Astrocyte (in vitro differentiated cells and primary cell): ENCODE data around the gene ZNF20. TPM values are rescaled to one million over a fixed set of nuclear protein-coding genes. Genes with fewer than 3 reads are reported as not detected.
A peak's percentile ranks its signal among the peaks of the same experiment; 100 is the strongest.

Source experiments
- DNase-seq: peaks from one replicate; pipeline ENCODE4 v3.0.0-alpha.2; 2010; ENCODE audit warnings: low read depth
- FAIRE-seq: peaks from 2 replicates; lab custom pipeline; 2011; peaks lifted over from hg19 to GRCh38; lab: Jason Lieb, UNC
- H2AFZ ChIP-seq: 2 replicates; pipeline ENCODE4 v1.6.0; 2012; ENCODE audit warnings: low read depth, low read length, inconsistent platforms
- H3K27ac ChIP-seq: 2 replicates; pipeline ENCODE4 v1.5.1; 2011; ENCODE audit warnings: low read depth, low read length, inconsistent platforms
- H3K27me3 ChIP-seq: 2 replicates; pipeline ENCODE4 v1.6.0; 2011; ENCODE audit warnings: low read length, inconsistent platforms; ENCODE audit not compliant: insufficient read depth
- H3K36me3 ChIP-seq: 2 replicates; pipeline ENCODE4 v1.5.1; 2011; ENCODE audit warnings: low read length, inconsistent platforms; ENCODE audit not compliant: insufficient read depth
- H3K4me1 ChIP-seq: 2 replicates; pipeline ENCODE4 v1.5.1; 2011; ENCODE audit warnings: low read length, inconsistent platforms; ENCODE audit not compliant: insufficient read depth
- H3K4me2 ChIP-seq: 2 replicates; pipeline ENCODE4 v1.6.0; 2012; ENCODE audit warnings: low read length, inconsistent platforms
- H3K4me3 ChIP-seq: 2 replicates; pipeline ENCODE4 v1.5.1; 2011; ENCODE audit warnings: low read depth, mild to moderate bottlenecking, low read length, inconsistent platforms; ENCODE audit not compliant: insufficient read depth
- H3K79me2 ChIP-seq: 2 replicates; pipeline ENCODE4 v1.6.0; 2012; ENCODE audit warnings: mild to moderate bottlenecking, low read length, inconsistent platforms; ENCODE audit not compliant: insufficient read depth
- H3K9ac ChIP-seq: 2 replicates; pipeline ENCODE4 v1.6.0; 2012; ENCODE audit warnings: mild to moderate bottlenecking, low read length, inconsistent platforms
- H3K9me3 ChIP-seq: 2 replicates; pipeline ENCODE4 v1.5.1; 2012; ENCODE audit warnings: low read depth, mild to moderate bottlenecking, low read length, inconsistent platforms; ENCODE audit not compliant: insufficient read depth
- H4K20me1 ChIP-seq: 2 replicates; pipeline ENCODE4 v1.6.0; 2012; ENCODE audit warnings: low read length, inconsistent platforms; ENCODE audit not compliant: insufficient read depth
- H3K27ac Mint-ChIP-seq: one replicate; pipeline ENCODE4 v1.8.0; 2021; ENCODE audit warnings: mild to moderate bottlenecking, mixed read lengths; ENCODE audit not compliant: unreplicated experiment
- H3K27me3 Mint-ChIP-seq: one replicate; pipeline ENCODE4 v1.8.0; 2021; ENCODE audit warnings: low read depth, mixed read lengths; ENCODE audit not compliant: unreplicated experiment
- H3K36me3 Mint-ChIP-seq: one replicate; pipeline ENCODE4 v1.8.0; 2021; ENCODE audit warnings: low read depth, mixed read lengths; ENCODE audit not compliant: unreplicated experiment
- H3K4me1 Mint-ChIP-seq: one replicate; pipeline ENCODE4 v1.8.0; 2021; ENCODE audit warnings: low read depth, mixed read lengths; ENCODE audit not compliant: unreplicated experiment
- H3K4me3 Mint-ChIP-seq: one replicate; pipeline ENCODE4 v1.8.0; 2021; ENCODE audit warnings: mild to moderate bottlenecking, moderate library complexity, mixed read lengths; ENCODE audit not compliant: unreplicated experiment
- H3K9me3 Mint-ChIP-seq: one replicate; pipeline ENCODE4 v1.8.0; 2021; ENCODE audit warnings: mild to moderate bottlenecking, mixed read lengths; ENCODE audit not compliant: unreplicated experiment
- EZH2 ChIP-seq: IDR thresholded peaks from 2 replicates; pipeline ENCODE4 v1.6.1; 2012; ENCODE audit warnings: mild to moderate bottlenecking, low read length, inconsistent platforms; ENCODE audit not compliant: insufficient read depth
- total RNA-seq: library from RNA; stranded (reverse); gene quantifications from 2 replicates; pipeline ENCODE4 v1.2.1, GENCODE V29; 2021
- TF ChIP-seq, protein P1 (sequence below): IDR thresholded peaks from 2 replicates; pipeline ENCODE4 v1.5.1; 2011; ENCODE audit warnings: low read depth, mild to moderate bottlenecking, inconsistent platforms, low read length, moderate library complexity; ENCODE audit not compliant: insufficient read depth

ZNF20 gene
- total RNA-seq, 1 donor from 2014 or later = 8.2 TPM

DNA sequence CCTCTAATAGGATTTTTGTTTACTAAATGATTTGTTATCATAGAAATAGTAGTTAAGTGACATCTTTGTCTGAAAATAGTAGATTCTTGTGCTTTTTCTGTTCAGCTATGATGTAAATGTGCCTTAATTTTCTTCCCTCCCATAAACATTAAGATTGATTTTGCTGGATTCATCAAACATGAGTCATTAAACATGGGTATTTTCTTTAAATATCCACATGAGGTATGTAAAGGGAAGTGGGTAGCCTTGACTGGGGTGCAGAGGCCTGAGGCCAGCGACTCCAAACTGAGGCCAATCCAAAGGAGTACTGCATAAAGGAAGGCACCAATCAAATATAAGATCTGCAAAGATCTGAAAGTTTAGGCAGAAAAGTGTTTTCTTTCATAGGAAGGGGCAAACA, 26.5 kb upstream of the ZNF20 start:
- H3K27me3 Mint-ChIP-seq = no peaks in the 10 kb centered on the region
- H3K4me1 Mint-ChIP-seq = peaks cover 13% of the 10 kb centered on the region
- Histone ChIP-seq H3K9ac (no peak overlapping the region), H4K20me1 (peaks cover 3% of the 10 kb centered on the region), H3K79me2 (peaks cover 50% of the 10 kb centered on the region), H2AFZ (no peak overlapping the region), H3K4me3 (no peak overlapping the region), H3K9me3 (no peaks in the 10 kb centered on the region), H3K27me3 (no peaks in the 10 kb centered on the region), H3K4me1 (no peaks in the 10 kb centered on the region), H3K4me2 (no peak overlapping the region), H3K27ac (no peak overlapping the region), H3K36me3 (no peaks in the 10 kb centered on the region)
- peak; percentile 47 for DNase-seq
- no peak overlapping the region for H3K27ac Mint-ChIP-seq
- H3K4me3 Mint-ChIP-seq = no peak overlapping the region
- no peak for FAIRE-seq
- peaks cover 12% of the 10 kb centered on the region for H3K36me3 Mint-ChIP-seq
- H3K9me3 Mint-ChIP-seq = peaks cover 1% of the 10 kb centered on the region
- TF ChIP-seq, protein P1, sequence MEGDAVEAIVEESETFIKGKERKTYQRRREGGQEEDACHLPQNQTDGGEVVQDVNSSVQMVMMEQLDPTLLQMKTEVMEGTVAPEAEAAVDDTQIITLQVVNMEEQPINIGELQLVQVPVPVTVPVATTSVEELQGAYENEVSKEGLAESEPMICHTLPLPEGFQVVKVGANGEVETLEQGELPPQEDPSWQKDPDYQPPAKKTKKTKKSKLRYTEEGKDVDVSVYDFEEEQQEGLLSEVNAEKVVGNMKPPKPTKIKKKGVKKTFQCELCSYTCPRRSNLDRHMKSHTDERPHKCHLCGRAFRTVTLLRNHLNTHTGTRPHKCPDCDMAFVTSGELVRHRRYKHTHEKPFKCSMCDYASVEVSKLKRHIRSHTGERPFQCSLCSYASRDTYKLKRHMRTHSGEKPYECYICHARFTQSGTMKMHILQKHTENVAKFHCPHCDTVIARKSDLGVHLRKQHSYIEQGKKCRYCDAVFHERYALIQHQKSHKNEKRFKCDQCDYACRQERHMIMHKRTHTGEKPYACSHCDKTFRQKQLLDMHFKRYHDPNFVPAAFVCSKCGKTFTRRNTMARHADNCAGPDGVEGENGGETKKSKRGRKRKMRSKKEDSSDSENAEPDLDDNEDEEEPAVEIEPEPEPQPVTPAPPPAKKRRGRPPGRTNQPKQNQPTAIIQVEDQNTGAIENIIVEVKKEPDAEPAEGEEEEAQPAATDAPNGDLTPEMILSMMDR = no peak
- TF ChIP-seq EZH2 = no peak

DNA sequence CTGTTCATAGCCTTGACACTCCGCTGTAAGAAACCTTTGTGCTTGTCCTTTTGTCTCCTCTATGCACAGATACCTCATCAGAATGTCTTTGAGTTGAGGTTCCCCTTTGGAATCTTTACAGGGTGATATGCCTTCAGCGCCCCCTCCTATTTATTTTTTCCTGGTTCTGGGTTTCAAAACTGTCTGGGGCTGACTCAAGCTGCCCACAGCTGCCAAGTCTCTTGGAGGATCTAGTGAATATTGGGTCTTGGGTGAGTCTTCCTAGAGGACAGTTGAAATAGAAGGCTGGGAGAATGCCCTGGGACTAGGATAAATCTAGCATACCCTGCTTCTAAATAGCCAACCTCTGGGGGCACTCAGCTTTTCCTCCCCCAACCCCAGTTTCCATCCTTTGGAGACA, 23.7 kb upstream of the ZNF20 start:
- Histone ChIP-seq H3K9me3 (no peaks in the 10 kb centered on the region), H3K36me3 (no peaks in the 10 kb centered on the region), H3K79me2 (peaks cover 44% of the 10 kb centered on the region), H3K27me3 (no peaks in the 10 kb centered on the region), H3K27ac (peak overlapping the region; percentile 89), H3K4me3 (peak overlapping the region; percentile 84), H4K20me1 (peaks cover 3% of the 10 kb centered on the region), H2AFZ (peak overlapping the region; percentile 99), H3K4me1 (no peaks in the 10 kb centered on the region), H3K9ac (peak overlapping the region; percentile 94), H3K4me2 (peak overlapping the region; percentile 87)
- Mint-ChIP-seq H3K27ac (peak overlapping the region; percentile 81), H3K27me3 (no peaks in the 10 kb centered on the region), H3K4me3 (peak overlapping the region; percentile 95), H3K4me1 (peaks cover 13% of the 10 kb centered on the region), H3K36me3 (no peaks in the 10 kb centered on the region), H3K9me3 (no peaks in the 10 kb centered on the region)
- no peak for DNase-seq
- FAIRE-seq = no peak
- TF ChIP-seq, protein P1 = no peak
- no peak for TF ChIP-seq EZH2
